GM12873 (cell line): Measurements from ENCODE around the gene MICAL1.

Experiments used
- TF ChIP-seq, protein P1 (sequence below): IDR thresholded peaks from 2 replicates; pipeline ENCODE4 v1.5.1; 2012; ENCODE audit warnings: low read depth, mild to moderate bottlenecking, moderate library complexity, low read length, control low read depth; ENCODE audit not compliant: insufficient read depth; ENCODE audit errors: missing control alignments

MICAL1 gene

DNA sequence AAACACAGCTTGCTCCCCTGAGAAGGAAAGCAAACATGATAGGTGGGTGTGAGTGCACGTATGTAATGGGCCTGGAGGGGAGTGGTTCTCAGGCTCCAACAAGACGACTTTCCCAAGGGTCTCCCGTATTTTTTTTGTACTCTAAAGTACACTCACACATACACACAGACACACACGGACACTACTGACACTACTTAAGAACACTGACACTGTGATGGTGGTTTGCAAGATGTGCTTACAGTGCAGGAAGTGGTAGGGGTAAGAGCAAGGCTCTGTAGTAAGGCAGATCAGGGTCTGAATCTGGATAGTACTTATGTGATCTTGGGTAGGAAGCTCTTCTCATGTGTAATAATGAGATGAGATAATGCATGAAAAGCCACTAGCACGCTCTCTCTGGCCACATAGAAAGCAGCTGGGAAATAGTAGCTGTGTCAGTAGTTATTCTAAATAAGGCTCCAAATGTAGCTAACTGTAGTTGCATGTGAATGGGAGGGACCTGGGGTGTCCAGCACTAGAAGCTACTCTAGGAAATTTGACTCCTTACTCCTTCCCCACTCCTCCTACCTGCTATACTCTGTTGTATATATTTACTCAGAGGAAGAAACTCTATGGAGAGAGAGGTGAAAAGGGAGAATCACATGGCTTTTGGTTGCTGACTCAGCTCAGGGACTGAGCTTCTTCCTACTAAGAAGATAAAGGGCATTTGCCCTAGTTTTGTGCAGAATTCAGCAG lies 35.8 kb upstream of the MICAL1 start:
- TF ChIP-seq, protein P1, sequence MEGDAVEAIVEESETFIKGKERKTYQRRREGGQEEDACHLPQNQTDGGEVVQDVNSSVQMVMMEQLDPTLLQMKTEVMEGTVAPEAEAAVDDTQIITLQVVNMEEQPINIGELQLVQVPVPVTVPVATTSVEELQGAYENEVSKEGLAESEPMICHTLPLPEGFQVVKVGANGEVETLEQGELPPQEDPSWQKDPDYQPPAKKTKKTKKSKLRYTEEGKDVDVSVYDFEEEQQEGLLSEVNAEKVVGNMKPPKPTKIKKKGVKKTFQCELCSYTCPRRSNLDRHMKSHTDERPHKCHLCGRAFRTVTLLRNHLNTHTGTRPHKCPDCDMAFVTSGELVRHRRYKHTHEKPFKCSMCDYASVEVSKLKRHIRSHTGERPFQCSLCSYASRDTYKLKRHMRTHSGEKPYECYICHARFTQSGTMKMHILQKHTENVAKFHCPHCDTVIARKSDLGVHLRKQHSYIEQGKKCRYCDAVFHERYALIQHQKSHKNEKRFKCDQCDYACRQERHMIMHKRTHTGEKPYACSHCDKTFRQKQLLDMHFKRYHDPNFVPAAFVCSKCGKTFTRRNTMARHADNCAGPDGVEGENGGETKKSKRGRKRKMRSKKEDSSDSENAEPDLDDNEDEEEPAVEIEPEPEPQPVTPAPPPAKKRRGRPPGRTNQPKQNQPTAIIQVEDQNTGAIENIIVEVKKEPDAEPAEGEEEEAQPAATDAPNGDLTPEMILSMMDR: no peak

DNA sequence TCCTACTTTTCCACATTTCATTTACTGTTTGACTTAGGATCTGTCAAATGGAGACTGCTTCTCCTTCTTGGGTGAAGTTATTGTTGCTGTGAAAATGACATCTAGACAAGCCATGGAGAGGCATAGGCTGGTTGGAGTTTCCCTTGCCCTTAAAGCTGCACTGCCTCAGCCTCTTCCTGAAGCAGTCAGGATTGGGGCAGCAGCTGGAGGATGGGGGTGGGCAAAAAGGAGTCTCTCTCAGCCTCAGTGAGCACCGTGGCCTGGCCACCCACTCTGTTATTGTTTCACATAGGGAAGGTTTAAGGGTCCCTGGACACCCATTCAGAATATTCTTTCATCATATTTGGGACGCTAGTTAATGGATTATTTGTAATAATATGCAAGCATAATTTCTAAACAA lies 35.1 kb upstream of the MICAL1 start:
- TF ChIP-seq, protein P1: no peak

DNA sequence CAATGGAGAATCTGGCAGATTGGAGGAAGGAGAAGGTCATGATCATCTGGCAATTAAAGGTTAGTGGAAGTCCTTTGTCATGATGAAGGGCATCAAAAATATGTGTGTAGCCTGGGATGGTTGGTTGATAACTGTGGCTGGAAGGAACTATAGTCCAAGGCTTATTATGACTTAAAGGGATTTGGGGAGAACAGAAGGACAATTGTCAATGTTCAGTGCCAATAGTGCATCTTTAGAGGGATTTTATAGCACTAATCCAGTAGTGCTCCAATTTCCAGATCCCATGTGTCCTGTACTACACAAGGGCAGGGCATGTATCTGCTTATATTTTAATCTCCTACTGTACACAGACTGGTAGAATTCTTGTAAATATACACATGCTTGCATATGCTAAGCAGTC lies 32.4 kb upstream of the MICAL1 start:
- TF ChIP-seq, protein P1: no peak

DNA sequence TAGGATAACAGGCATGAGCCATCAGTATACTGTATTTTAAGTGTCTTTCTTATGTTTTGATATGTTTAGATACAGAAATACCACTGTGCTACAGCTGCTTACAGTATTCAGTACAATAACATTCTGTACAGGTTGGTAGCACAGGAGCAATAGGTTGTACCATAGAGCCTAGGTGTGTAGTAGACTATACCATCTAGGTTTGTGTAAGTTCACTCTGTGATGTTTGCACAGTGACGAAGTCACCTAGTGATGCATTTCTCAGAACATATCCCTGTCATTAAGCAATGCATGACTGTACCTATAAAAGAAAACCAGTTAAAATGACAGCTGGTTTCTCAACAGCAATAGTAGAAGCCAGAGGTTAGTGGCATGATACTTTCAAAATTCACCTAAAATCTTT lies 30.5 kb upstream of the MICAL1 start:
- TF ChIP-seq, protein P1: no peak

DNA sequence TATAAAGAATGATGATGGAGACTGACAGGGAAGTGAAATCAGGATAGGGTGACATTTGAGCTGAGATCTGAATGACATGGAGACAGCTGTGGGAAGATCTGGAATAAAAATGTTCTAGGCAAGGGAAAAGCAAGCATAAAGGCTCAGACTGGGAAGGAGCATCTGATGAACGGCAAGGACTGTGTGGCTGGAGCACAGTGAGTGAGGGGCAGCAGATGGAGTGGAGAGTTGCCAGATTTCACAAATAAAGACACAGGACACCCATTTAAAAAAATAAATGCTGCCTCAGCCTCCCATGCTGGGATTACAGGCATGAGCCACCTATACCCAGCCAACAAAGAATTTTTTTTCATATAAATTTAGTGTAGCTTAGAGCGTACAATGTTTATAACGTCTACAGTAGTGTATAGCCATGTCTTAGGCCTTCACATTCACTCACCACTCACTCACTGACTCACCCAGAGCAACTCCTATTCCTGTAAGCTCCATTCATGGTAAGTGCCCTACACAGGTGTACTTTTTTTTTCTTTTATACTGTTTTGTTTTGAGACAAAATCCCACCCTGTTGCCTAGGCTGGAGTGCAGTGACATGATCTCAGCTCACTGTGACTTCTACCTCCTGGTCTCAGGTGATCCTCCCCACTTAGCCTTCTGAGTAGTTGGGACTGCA lies 29.8 kb upstream of the MICAL1 start:
- TF ChIP-seq, protein P1: no peak

DNA sequence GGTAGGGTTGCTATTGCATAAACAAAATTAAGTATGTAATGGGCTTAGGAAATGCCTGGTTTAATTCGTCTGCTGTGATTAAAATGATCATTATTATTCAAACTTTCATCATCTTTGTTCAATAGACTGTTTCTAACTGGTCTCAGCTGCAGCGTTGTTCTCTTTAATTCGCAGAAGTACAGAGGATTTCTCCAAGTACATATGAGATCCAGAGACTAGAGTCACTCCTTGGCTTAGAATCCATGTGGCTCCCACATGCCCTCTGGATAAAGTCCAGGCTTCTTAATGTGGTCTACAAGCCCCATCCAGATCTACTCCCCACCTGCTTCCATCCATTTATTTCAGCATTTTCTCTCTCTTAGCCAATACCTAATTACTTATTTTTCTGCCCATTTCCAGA lies 28.6 kb upstream of the MICAL1 start:
- TF ChIP-seq, protein P1: no peak

DNA sequence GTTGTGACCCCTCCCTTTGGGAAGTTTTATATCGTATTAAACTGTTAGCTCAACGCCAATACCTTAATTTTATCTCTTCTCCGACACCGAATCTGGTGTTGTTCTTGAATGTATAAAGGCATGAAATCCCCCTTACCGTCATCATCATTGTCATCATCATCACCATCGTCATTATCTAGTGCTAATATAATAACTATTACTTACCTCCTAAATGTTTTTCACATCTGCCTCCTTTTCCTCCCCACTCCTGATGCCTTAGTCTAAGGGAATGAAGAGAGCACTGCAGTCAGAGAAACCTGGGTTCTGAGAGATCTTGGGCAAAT lies 28.1 kb upstream of the MICAL1 start:
- TF ChIP-seq, protein P1: no peak
